Muscle of leg (tissue), 11 donors: Measurements from ENCODE around the gene BDH1. TPM values are rescaled to one million over a fixed set of nuclear protein-coding genes. Genes with fewer than 3 reads are reported as not detected.

Source experiments
- DNase-seq: peaks from one replicate; pipeline ENCODE4 v3.0.0; 2013
- H3K27ac ChIP-seq: one replicate; pipeline ENCODE4 v1.5.1; 2013; ENCODE audit warnings: mild to moderate bottlenecking, low read length, control low read depth
- H3K27me3 ChIP-seq: one replicate; pipeline ENCODE4 v1.6.1; 2013; ENCODE audit warnings: low read length; ENCODE audit not compliant: control insufficient read depth, insufficient read depth
- H3K36me3 ChIP-seq: one replicate; pipeline ENCODE4 v1.6.1; 2013; ENCODE audit warnings: low read length; ENCODE audit not compliant: control insufficient read depth, insufficient read depth
- H3K4me1 ChIP-seq: one replicate; pipeline ENCODE4 v1.6.1; 2013; ENCODE audit warnings: low read length; ENCODE audit not compliant: control insufficient read depth, insufficient read depth
- H3K4me3 ChIP-seq: one replicate; pipeline ENCODE4 v1.5.1; 2013; ENCODE audit warnings: low read length, control low read depth
- H3K9me3 ChIP-seq: replicated peaks from 2 replicates; pipeline ENCODE4 v1.6.1; 2013; ENCODE audit warnings: low read depth, low read length; ENCODE audit not compliant: control insufficient read depth
- WGBS: methylation state at CpG from one replicate; pipeline ENCODE4 v1.1.5; 2013; ENCODE audit warnings: missing lambda C conversion rate; ENCODE audit not compliant: insufficient coverage; 5-methylcytosine and 5-hydroxymethylcytosine counted together
- polyA plus RNA-seq, 8 donors: library from polyadenylated mRNA; unstranded; fragments of 120-200 nt; gene quantifications; one replicate each; pipeline versions ENCODE4 v1.2.1 to v1.2.3, GENCODE V29; 2013; ENCODE audit warnings: inconsistent platforms in 1 of 8, low replicate concordance in 1 of 8; ENCODE audit not compliant: insufficient read length in 8 of 8, insufficient read depth in 1 of 8
- total RNA-seq: library from RNA; stranded (reverse); fragments of 120-200 nt; gene quantifications from one replicate; pipeline ENCODE4 v1.2.4, GENCODE V29; 2013

The BDH1 gene
- total and polyA plus RNA-seq, 9 donors, result 3.2 to 7.4 (median 3.9) TPM

GRCh38 chr3:197498499-197499241 is 57.1 kb downstream of the BDH1 start:
- H3K36me3 ChIP-seq, result no peaks in the 10 kb centered on the region
- 89% methylated on average over 47 of the region's 60 CpGs for WGBS
- no peak for DNase-seq
- peaks cover 2% of the 10 kb centered on the region for H3K27me3 ChIP-seq
- H3K9me3 ChIP-seq, result peaks cover 4% of the 10 kb centered on the region
- peaks cover 17% of the 10 kb centered on the region for H3K4me1 ChIP-seq
- H3K27ac ChIP-seq, result no peak overlapping the region
- no peak overlapping the region for H3K4me3 ChIP-seq

- Histone ChIP-seq H3K9me3 (peaks cover 4% of the 10 kb centered on the region), H3K36me3 (no peaks in the 10 kb centered on the region), H3K4me1 (peaks cover 13% of the 10 kb centered on the region), H3K27me3 (peaks cover 2% of the 10 kb centered on the region), H3K27ac (no peak overlapping the region), H3K4me3 (no peak overlapping the region)
- 67% methylated on average over 1 of the region's 1 CpG for WGBS
- no peak for DNase-seq
These were observed 59.0 kb downstream of the BDH1 start for GRCh38 chr3:197496746-197497125.

GRCh38 chr3:197495999-197496745 is 59.6 kb downstream of the BDH1 start:
- DNase-seq, result no peak
- H3K9me3 ChIP-seq, result peaks cover 4% of the 10 kb centered on the region
- peaks cover 13% of the 10 kb centered on the region for H3K4me1 ChIP-seq
- 84% methylated on average over 6 of the region's 9 CpGs for WGBS
- peaks cover 2% of the 10 kb centered on the region for H3K27me3 ChIP-seq
- H3K4me3 ChIP-seq, result no peak overlapping the region
- no peaks in the 10 kb centered on the region for H3K36me3 ChIP-seq
- no peak overlapping the region for H3K27ac ChIP-seq

GRCh38 chr3:197495499-197495898 is 60.3 kb downstream of the BDH1 start:
- Histone ChIP-seq H3K4me3 (no peak overlapping the region), H3K4me1 (peaks cover 14% of the 10 kb centered on the region), H3K9me3 (peaks cover 4% of the 10 kb centered on the region), H3K36me3 (no peaks in the 10 kb centered on the region), H3K27me3 (peaks cover 2% of the 10 kb centered on the region), H3K27ac (no peak overlapping the region)
- 85% methylated on average over 2 of the region's 5 CpGs for WGBS
- no peak for DNase-seq

GRCh38 chr3:197495059-197495455 is 60.7 kb downstream of the BDH1 start:
- 66% methylated on average over 8 of the region's 8 CpGs for WGBS
- no peak overlapping the region for H3K27ac ChIP-seq
- peaks cover 18% of the 10 kb centered on the region for H3K4me1 ChIP-seq
- H3K4me3 ChIP-seq, result no peak overlapping the region
- H3K27me3 ChIP-seq, result peaks cover 2% of the 10 kb centered on the region
- no peaks in the 10 kb centered on the region for H3K36me3 ChIP-seq
- H3K9me3 ChIP-seq, result peaks cover 4% of the 10 kb centered on the region
- DNase-seq, result no peak

GRCh38 chr3:197494366-197495058 is 61.3 kb downstream of the BDH1 start:
- no peak for DNase-seq
- H3K27ac ChIP-seq, result no peak overlapping the region
- peaks cover 4% of the 10 kb centered on the region for H3K9me3 ChIP-seq
- peaks cover 20% of the 10 kb centered on the region for H3K4me1 ChIP-seq
- H3K36me3 ChIP-seq, result no peaks in the 10 kb centered on the region
- H3K27me3 ChIP-seq, result peaks cover 2% of the 10 kb centered on the region
- H3K4me3 ChIP-seq, result no peak overlapping the region
- 71% methylated on average over 8 of the region's 10 CpGs for WGBS

GRCh38 chr3:197493049-197493448 is 62.7 kb downstream of the BDH1 start:
- no CpG with 5 or more reads among the region's 5 CpGs for WGBS
- no peak overlapping the region for H3K4me3 ChIP-seq
- H3K9me3 ChIP-seq, result no peaks in the 10 kb centered on the region
- H3K36me3 ChIP-seq, result no peaks in the 10 kb centered on the region
- H3K27ac ChIP-seq, result no peak overlapping the region
- H3K27me3 ChIP-seq, result peaks cover 2% of the 10 kb centered on the region
- peaks cover 33% of the 10 kb centered on the region for H3K4me1 ChIP-seq
- no peak for DNase-seq

- H3K4me1 ChIP-seq, result peaks cover 42% of the 10 kb centered on the region
- H3K36me3 ChIP-seq, result no peaks in the 10 kb centered on the region
- no peak overlapping the region for H3K4me3 ChIP-seq
- 60% methylated on average over 12 of the region's 12 CpGs for WGBS
- DNase-seq, result peak; percentile 44
- no peaks in the 10 kb centered on the region for H3K9me3 ChIP-seq
- no peaks in the 10 kb centered on the region for H3K27me3 ChIP-seq
- no peak overlapping the region for H3K27ac ChIP-seq
These were observed 63.7 kb downstream of the BDH1 start for GRCh38 chr3:197491923-197492664.

GRCh38 chr3:197491478-197491877 is 64.3 kb downstream of the BDH1 start:
- H3K9me3 ChIP-seq, result no peaks in the 10 kb centered on the region
- no peak overlapping the region for H3K4me3 ChIP-seq
- no peak for DNase-seq
- WGBS, result 53% methylated on average over 3 of the region's 7 CpGs
- H3K27ac ChIP-seq, result no peak overlapping the region
- H3K27me3 ChIP-seq, result no peaks in the 10 kb centered on the region
- H3K36me3 ChIP-seq, result no peaks in the 10 kb centered on the region
- peaks cover 42% of the 10 kb centered on the region for H3K4me1 ChIP-seq
